Head of caudate nucleus (tissue), 42 donors: ENCODE data around the gene ITGB5.
A peak's percentile ranks its signal among the peaks of the same experiment; 100 is the strongest.

Source experiments
- DNase-seq, 42 donors: peaks; one replicate each; pipeline versions ENCODE4 v3.0.0 to v3.0.0-alpha.2; 2020 to 2021; ENCODE audit warnings: mixed read lengths in 7 of 42
- intact Hi-C: fragments of 100-400 bp; cut with DNase I; formaldehyde crosslinking; loops from one replicate; pipeline ENCODE4 v1.15.0; 2022

Gene ITGB5

GRCh38 chr3:124878561-124879336 is 8.4 kb downstream of the ITGB5 start:
- intact Hi-C loops, result no loop called here
- DNase-seq, result peak in 1 of 42 donors; percentile 24

GRCh38 chr3:124877674-124878073 is 9.5 kb downstream of the ITGB5 start:
- DNase-seq, result no peak

GRCh38 chr3:124876401-124876878 is 10.7 kb downstream of the ITGB5 start:
- DNase-seq, result peak in 13 of 42 donors; percentile 18 to 54 (median 34)
- intact Hi-C loops, result no loop called here

More at GRCh38 chr3:124877674-124878073, 9.5 kb downstream of the ITGB5 start:
- intact Hi-C loops, result no loop called here

GRCh38 chr3:124873226-124873625 is 13.9 kb downstream of the ITGB5 start:
- intact Hi-C loops, result no loop called here

DNA sequence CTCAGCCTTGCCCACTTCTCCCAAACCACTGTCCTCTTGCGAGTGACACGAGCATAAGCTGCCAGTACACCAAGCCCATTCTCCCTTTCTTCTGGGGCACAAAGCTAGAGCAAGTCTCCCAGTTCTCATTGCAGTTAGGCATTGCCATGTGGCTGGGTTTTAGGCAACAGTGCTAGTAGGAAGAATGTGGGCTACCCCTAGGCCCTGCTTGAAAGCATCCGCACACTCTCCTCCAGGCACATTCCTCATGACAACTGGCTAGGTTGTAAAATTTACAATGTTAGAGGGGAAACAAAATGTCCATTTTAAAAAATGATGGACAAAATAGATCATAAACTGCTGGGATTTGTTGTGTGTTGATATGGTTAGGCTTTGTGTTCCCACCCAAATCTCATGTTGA is 19.7 kb downstream of the ITGB5 start:
- DNase-seq, result no peak
- intact Hi-C loops, result no loop called here

More at GRCh38 chr3:124873226-124873625, 13.9 kb downstream of the ITGB5 start:
- DNase-seq, result no peak

DNA sequence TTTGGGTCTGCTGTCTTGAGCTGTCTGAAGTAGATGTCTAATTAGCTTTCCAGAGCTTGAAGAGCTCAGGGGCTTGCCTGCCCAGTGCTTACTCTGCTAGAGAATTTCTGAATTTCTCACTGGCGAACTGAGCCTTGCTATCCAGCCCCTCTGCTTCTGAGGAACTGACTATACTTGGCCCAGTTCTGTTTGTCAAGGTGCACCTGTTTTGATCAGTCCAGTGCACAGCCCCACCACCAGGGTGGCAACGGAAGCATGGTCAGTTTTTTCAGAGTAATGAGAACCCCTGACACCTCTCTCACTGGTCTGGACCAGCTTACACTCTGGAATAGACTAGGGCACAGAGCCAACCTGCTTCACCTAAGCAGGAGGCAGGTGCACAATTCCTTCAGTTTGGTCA is 25.2 kb downstream of the ITGB5 start:
- no peak for DNase-seq
- intact Hi-C loops, result no loop called here

DNA sequence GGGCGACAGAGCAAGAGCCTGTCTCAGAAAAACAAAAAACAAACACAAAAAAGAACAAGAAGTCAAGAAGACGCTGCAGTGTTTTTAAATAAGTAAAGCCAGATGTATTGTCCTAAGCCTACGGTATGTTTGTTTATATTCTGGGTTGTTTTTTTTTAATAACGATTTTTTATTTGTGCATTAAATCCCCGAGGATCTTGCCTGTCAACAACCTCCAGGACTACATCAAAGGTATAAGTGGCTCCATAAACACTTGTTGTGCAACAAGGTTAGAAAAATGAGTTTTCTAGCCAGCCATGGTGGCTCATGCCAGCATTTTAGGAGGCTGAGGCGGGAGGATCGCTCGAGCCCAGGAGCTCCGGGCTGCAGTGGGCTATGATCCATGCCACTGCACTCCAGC is 26.1 kb downstream of the ITGB5 start:
- no peak for DNase-seq
- intact Hi-C loops, result no loop called here

- intact Hi-C loops, result no loop called here
- peak in 5 of 42 donors; percentile 27 to 67 (median 47) for DNase-seq
These were observed 26.6 kb downstream of the ITGB5 start for GRCh38 chr3:124860599-124860998.

DNA sequence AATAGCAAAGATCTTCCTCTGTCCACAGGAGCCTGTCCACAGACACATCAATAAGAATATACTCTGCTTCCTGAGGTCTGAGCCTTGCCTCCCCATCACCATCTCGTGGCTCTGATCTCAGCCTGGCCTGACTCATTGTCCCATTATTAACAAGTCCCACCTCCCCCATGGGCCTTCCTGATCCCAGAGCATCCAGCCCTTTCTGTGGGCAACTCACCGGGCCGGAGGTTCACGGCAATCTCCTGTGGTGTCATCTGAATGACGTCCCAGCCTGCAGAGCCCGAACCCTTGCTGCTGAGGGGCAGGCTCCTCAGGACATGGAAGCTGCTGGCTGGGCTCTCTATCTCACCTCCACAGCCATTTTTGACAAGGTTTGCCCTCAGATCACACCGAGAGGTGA is 28.1 kb downstream of the ITGB5 start:
- DNase-seq, result no peak
- intact Hi-C loops, result no loop called here

DNA sequence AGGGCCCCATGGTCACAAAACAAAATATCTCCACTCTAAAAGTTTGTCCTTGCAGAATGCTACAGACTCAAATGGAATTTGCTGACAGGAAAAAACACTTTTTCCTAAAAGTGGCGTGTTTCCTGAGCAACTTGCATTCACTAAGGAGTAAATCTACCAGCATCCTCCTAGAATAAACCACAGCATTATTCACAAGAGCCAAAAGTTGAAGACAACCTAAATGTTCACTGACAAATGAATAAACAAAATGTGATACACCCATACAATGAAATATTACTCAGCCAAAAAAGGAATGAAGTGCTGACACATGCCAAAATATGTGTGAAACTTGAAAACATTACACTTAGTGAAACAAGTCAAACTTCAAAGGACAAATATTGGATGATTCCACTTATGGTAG is 28.9 kb downstream of the ITGB5 start:
- intact Hi-C loops, result no loop called here
- DNase-seq, result no peak

- intact Hi-C loops, result no loop called here
- no peak for DNase-seq
These were observed 30.5 kb downstream of the ITGB5 start for GRCh38 chr3:124856677-124857076.

GRCh38 chr3:124854009-124854408 is 33.2 kb downstream of the ITGB5 start:
- intact Hi-C loops, result no loop called here
- no peak for DNase-seq

DNA sequence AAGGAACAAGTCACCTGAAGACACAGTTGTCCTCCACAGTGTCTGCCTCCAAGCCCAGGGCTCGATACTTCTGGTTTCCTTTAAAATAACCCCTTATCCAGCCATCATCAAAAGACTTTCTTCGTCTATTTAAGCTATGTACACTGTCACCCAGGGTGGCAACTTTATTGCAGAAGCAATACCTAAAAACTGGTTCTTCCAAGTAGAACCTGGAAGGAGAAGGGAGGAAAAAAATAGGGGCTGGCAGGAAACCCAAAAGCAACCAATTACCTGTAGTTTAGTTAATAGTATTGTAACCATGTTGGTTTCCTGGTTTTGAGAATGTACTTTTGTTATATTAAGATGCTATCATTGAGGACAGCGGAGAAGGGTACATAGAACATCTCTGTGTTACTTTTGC is 33.7 kb downstream of the ITGB5 start:
- DNase-seq, result no peak
- intact Hi-C loops, result no loop called here

DNA sequence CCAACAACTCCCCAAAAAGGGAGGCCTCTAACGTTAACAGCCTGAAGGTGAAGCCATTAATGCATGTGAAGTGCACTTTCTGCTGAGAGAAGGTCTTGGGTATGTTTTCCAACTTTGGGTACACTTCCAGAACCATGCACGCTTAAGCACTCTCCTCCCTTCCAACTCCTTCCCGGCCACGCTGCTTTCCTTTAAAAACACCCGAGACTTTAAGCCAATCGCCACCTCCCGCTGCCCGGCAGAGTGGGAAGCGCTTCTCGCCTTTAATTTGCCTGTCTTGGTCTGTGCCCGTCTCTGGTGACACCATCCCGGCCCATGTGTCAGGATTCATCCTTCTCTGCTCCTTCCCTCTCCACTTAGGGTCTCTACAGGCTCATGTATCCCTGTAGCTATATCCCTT is 35.3 kb downstream of the ITGB5 start:
- no peak for DNase-seq
- intact Hi-C loops, result no loop called here

- DNase-seq, result no peak
- intact Hi-C loops, result no loop called here
These were observed 36.0 kb downstream of the ITGB5 start for GRCh38 chr3:124851136-124851535.

GRCh38 chr3:124850633-124851032 is 36.5 kb downstream of the ITGB5 start:
- intact Hi-C loops, result no loop called here
- DNase-seq, result peak in 3 of 42 donors; percentile 8 to 56 (median 23)

GRCh38 chr3:124850212-124850611 is 37.0 kb downstream of the ITGB5 start:
- no peak for DNase-seq
- intact Hi-C loops, result no loop called here

DNA sequence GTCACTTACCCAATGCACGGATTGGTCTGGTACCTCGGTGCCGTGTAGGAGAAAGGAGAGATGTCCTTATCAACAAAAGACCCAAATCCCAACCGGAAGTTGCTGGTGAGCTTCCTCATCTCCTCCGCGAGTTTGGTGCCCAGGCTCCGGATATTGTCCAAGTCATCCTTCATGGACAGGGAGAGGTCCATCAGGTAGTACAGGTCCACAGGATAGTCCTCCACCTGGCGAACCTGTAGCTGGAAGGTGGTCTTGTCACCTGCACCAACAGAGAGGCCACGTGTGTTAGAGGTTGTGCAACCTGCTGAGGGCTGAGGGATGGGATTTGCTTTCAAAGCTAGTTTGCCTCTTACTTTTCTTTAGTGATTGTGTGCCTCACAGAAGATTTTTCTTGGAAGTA is 38.9 kb downstream of the ITGB5 start:
- intact Hi-C loops, result no loop called here
- no peak for DNase-seq

DNA sequence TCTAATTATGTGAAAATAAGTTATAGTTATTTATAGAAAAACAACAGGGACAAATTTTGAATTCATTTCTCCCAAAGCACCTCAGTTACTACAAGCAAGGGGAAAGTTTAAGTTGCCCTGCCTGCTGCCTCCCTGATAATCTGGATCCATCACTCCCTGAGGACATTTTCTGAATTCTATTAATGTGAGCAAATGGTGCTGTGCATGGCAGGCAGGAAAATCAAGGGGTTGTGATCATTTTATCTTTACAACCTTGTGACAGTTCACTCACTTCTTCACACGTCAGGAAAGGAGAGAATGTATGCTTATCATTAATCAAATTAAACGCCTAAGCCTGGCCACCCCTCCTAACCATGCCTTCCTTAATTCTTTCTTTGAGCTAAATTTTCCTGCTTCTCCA is 39.3 kb downstream of the ITGB5 start:
- intact Hi-C loops, result no loop called here
- no peak for DNase-seq

DNA sequence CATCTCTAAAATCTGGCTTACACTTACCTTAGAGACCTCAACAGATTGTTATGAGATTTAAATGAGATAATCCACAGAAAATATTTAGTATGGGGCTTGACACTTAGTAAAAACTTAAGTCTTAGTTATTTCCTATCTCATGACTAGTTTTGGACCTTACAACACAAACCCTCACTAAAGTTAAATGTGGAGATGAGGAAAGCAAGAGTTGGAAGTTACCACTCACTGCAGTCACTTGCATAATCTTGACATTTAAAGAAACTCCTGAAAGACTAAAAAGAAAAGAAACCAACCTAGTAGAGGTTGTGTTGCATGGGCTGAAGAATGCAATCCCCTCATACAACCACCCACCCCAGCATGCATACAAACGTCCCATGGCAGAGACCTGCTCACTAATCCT is 40.1 kb downstream of the ITGB5 start:
- no peak for DNase-seq
- intact Hi-C loops, result no loop called here

DNA sequence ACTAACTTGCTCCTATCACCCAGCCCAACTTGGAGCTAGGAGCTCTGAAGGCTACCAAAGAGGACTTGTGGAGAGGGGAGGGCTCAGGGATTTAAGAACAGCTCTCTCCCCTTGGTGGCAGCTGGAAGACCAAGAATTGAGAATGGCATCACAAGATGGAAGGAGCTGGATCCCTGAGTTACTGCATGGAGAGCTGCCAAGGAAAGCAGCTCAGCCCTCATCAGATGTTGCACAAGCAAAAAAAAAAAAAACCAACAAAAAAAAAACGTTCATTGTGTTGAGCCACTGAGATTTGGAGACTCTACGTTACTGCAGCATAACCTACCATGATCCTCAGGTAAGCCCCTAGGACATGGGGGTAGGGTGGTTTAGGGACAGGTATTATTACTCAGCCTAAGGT is 41.0 kb downstream of the ITGB5 start:
- intact Hi-C loops, result no loop called here
- DNase-seq, result no peak
